IMR-90 (cell line): ENCODE measurements around the gene DCUN1D3. TPM values are rescaled to one million over a fixed set of nuclear protein-coding genes. Genes with fewer than 3 reads are reported as not detected.
A peak's percentile ranks its signal among the peaks of the same experiment; 100 is the strongest.

Experiments used
- ATAC-seq: fragments of 200-7000 bp; cut with Tn5 transposase; 2 replicates; pipeline ENCODE4 v1.9.1; 2020; ENCODE audit warnings: low read depth, mild to moderate bottlenecking, moderate library complexity
- BruUV-seq: library from RNA; stranded (reverse); fragments of 400-500 nt; replicated peaks from 2 replicates; lab custom pipeline; 2021; lab: Mats Ljungman, UMichigan
- CTCF ChIA-PET: fragments of 300-600 bp; formaldehyde crosslinking; extraction: SDS; loops from one replicate; lab custom pipeline; 2021; ENCODE audit warnings: antibody characterized with exemption; lab: Yijun Ruan, JAX
- POLR2A ChIA-PET: fragments of 300-600 bp; sonication (Branson Sonifier 250); formaldehyde crosslinking; loops from one replicate; lab custom pipeline; 2022; ENCODE audit warnings: antibody characterized with exemption; ENCODE audit not compliant: unreplicated experiment; lab: Charles Lee
- DNase-seq: peaks from one replicate; pipeline ENCODE4 v3.0.0; 2013
- H2AFZ ChIP-seq: replicated peaks from 2 replicates; pipeline ENCODE3; 2013; ENCODE audit warnings: low read length, mild to moderate bottlenecking; ENCODE audit not compliant: poor library complexity
- H2AK5ac ChIP-seq: 2 replicates; pipeline ENCODE4 v1.6.1; 2013; ENCODE audit warnings: low read depth, low read length, inconsistent platforms
- H2AK9ac ChIP-seq: replicated peaks from 2 replicates; pipeline ENCODE3; 2013; ENCODE audit warnings: mild to moderate bottlenecking, low read depth, low read length, moderate library complexity; ENCODE audit not compliant: poor library complexity
- H2BK120ac ChIP-seq: 2 replicates; pipeline ENCODE4 v1.6.1; 2013; ENCODE audit warnings: low read depth, low read length, inconsistent platforms
- H2BK15ac ChIP-seq: 3 replicates; pipeline ENCODE4 v1.6.1; 2013; ENCODE audit warnings: low read depth, low read length, inconsistent platforms
- H2BK20ac ChIP-seq: 2 replicates; pipeline ENCODE4 v1.6.1; 2013; ENCODE audit warnings: low read depth, mild to moderate bottlenecking, inconsistent platforms, low read length, moderate library complexity
- H2BK5ac ChIP-seq: 2 replicates; pipeline ENCODE4 v1.6.1; 2013; ENCODE audit warnings: mild to moderate bottlenecking, low read depth, low read length, inconsistent platforms; ENCODE audit not compliant: poor library complexity, severe bottlenecking
- H3K14ac ChIP-seq: replicated peaks from 2 replicates; pipeline ENCODE4 v1.6.1; 2013; ENCODE audit warnings: low read depth, low read length, inconsistent platforms
- H3K18ac ChIP-seq: 2 replicates; pipeline ENCODE4 v1.6.1; 2013; ENCODE audit warnings: low read depth, low read length, control low read depth
- H3K23ac ChIP-seq: 2 replicates; pipeline ENCODE4 v1.6.1; 2013; ENCODE audit warnings: low read depth, low read length, inconsistent platforms
- H3K27ac ChIP-seq: 2 replicates; pipeline ENCODE4 v1.5.1; 2013; ENCODE audit warnings: mild to moderate bottlenecking, control low read depth, low read length; ENCODE audit not compliant: insufficient read depth
- H3K27me3 ChIP-seq: 2 replicates; pipeline ENCODE4 v1.6.1; 2013; ENCODE audit warnings: low read length; ENCODE audit not compliant: control insufficient read depth, insufficient read depth
- H3K36me3 ChIP-seq: 2 replicates; pipeline ENCODE4 v1.6.1; 2013; ENCODE audit warnings: low read length, mixed read lengths; ENCODE audit not compliant: control insufficient read depth, insufficient read depth
- H3K4ac ChIP-seq: 2 replicates; pipeline ENCODE4 v1.6.1; 2013; ENCODE audit warnings: low read depth, low read length, inconsistent platforms
- H3K4me1 ChIP-seq: 2 replicates; pipeline ENCODE4 v1.6.1; 2013; ENCODE audit warnings: low read length, mixed read lengths; ENCODE audit not compliant: control insufficient read depth, insufficient read depth
- H3K4me2 ChIP-seq: 2 replicates; pipeline ENCODE4 v1.6.1; 2013; ENCODE audit warnings: low read depth, mild to moderate bottlenecking, control low read depth, low read length, moderate library complexity
- H3K4me3 ChIP-seq: 2 replicates; pipeline ENCODE4 v1.5.1; 2013; ENCODE audit warnings: low read depth, mild to moderate bottlenecking, control low read depth, low read length, moderate library complexity; ENCODE audit not compliant: insufficient read depth
- H3K56ac ChIP-seq: 2 replicates; pipeline ENCODE4 v1.6.1; 2013; ENCODE audit warnings: low read length, inconsistent platforms; ENCODE audit not compliant: insufficient read depth; ENCODE audit errors: extremely low read depth
- H3K79me1 ChIP-seq, 2 experiments: 2 replicates each; pipeline ENCODE4 v1.6.1; 2013; ENCODE audit warnings: low read length in 2 of 2, inconsistent platforms in 1 of 2, low read depth in 1 of 2
- H3K9ac ChIP-seq: 2 replicates; pipeline ENCODE4 v1.6.1; 2013; ENCODE audit warnings: low read depth, low read length, control low read depth
- H3K9me1 ChIP-seq: 2 replicates; pipeline ENCODE4 v1.6.1; 2013; ENCODE audit warnings: low read length, inconsistent platforms; ENCODE audit not compliant: insufficient read depth
- H3K9me3 ChIP-seq: 2 replicates; pipeline ENCODE4 v1.6.1; 2013; ENCODE audit warnings: low read length; ENCODE audit not compliant: control insufficient read depth, insufficient read depth
- H4K20me1 ChIP-seq: 2 replicates; pipeline ENCODE4 v1.6.1; 2013; ENCODE audit warnings: low read length, inconsistent platforms; ENCODE audit not compliant: insufficient read depth
- H4K5ac ChIP-seq: 2 replicates; pipeline ENCODE4 v1.6.1; 2013; ENCODE audit warnings: mild to moderate bottlenecking, low read depth, low read length, control low read depth
- H4K8ac ChIP-seq, 2 experiments: 2 replicates each; pipeline ENCODE4 v1.6.1; 2013; ENCODE audit warnings: low read depth in 2 of 2, low read length in 2 of 2, control low read depth in 1 of 2, inconsistent platforms in 1 of 2
- H4K91ac ChIP-seq: 2 replicates; pipeline ENCODE4 v1.6.1; 2013; ENCODE audit warnings: low read depth, low read length, inconsistent platforms; ENCODE audit not compliant: insufficient read depth
- BHLHE40 ChIP-seq: fragments of 150-350 bp; IDR thresholded peaks from 2 replicates; pipeline ENCODE4 v1.6.1; 2016; ENCODE audit warnings: mild to moderate bottlenecking, low read depth, low read length
- CEBPB ChIP-seq: IDR thresholded peaks from 2 replicates; pipeline ENCODE4 v1.6.1; 2012; ENCODE audit warnings: low read depth, low read length, improper control_type of control experiment
- CTCF ChIP-seq: conservative IDR thresholded peaks from 2 replicates; pipeline ENCODE4 v1.5.1; 2012; ENCODE audit warnings: mild to moderate bottlenecking, low read depth, low read length, improper control_type of control experiment
- FOS ChIP-seq: fragments of 150-350 bp; IDR thresholded peaks from 2 replicates; pipeline ENCODE4 v1.6.1; 2016; ENCODE audit warnings: low read depth, low read length
- MAZ ChIP-seq: IDR thresholded peaks from 2 replicates; pipeline ENCODE4 v1.6.1; 2012; ENCODE audit warnings: low read depth, mild to moderate bottlenecking, low read length, improper control_type of control experiment, moderate library complexity, borderline replicate concordance
- MXI1 ChIP-seq: IDR thresholded peaks from 2 replicates; pipeline ENCODE4 v1.6.1; 2012; ENCODE audit warnings: low read depth, mild to moderate bottlenecking, low read length, moderate library complexity, borderline replicate concordance
- NFE2L2 ChIP-seq: fragments of 150-350 bp; IDR thresholded peaks from 2 replicates; pipeline ENCODE4 v1.6.1; 2016; ENCODE audit warnings: low read depth, mild to moderate bottlenecking, low read length
- POLR2A ChIP-seq: IDR thresholded peaks from 2 replicates; pipeline ENCODE4 v1.6.1; 2012; ENCODE audit warnings: mild to moderate bottlenecking, low read depth, low read length
- RFX5 ChIP-seq: IDR thresholded peaks from 2 replicates; pipeline ENCODE4 v1.8.0; 2012; ENCODE audit warnings: low read depth, mild to moderate bottlenecking, low read length, moderate library complexity
- SMC3 ChIP-seq: fragments of 150-350 bp; IDR thresholded peaks from 2 replicates; pipeline ENCODE4 v1.6.1; 2016; ENCODE audit warnings: low read depth, mild to moderate bottlenecking, antibody characterized with exemption, low read length, moderate library complexity
- USF2 ChIP-seq: fragments of 150-350 bp; IDR thresholded peaks from 2 replicates; pipeline ENCODE4 v1.6.1; 2017; ENCODE audit warnings: mild to moderate bottlenecking, antibody characterized with exemption, low read length, low read depth
- WGBS, 2 experiments: methylation state at CpG; one replicate each; pipeline versions ENCODE4 v1.1.5 to v1.1.7; 2013; ENCODE audit warnings: missing lambda C conversion rate in 2 of 2; ENCODE audit not compliant: insufficient read length in 1 of 2; ENCODE audit errors: extremely low coverage in 2 of 2; 5-methylcytosine and 5-hydroxymethylcytosine counted together
- dilution Hi-C: fragments of 300-500 bp; cut with HindIII; formaldehyde crosslinking; loops from one replicate; pipeline ENCODE4 v1.14.3; 2018; ENCODE audit warnings: low sequenced_read_pairs; ENCODE audit not compliant: unreplicated experiment
- in situ Hi-C: fragments of 300-500 bp; cut with MboI; formaldehyde crosslinking; loops from 3 replicates; pipeline ENCODE4 v1.14.3; 2019; ENCODE audit warnings: low sequenced_read_pairs, inconsistent platforms, mixed read lengths
- intact Hi-C: fragments of 100-400 bp; cut with micrococcal nuclease; formaldehyde crosslinking; loops from 2 replicates; pipeline ENCODE4 v1.10.0; 2022
- polyA plus RNA-seq, 3 experiments: library from polyadenylated mRNA; depleted of rRNA; stranded (reverse); fragments of >200 nt; gene quantifications; 2 replicates each; pipeline ENCODE4 v1.2.3, GENCODE V29; 2012; ENCODE audit warnings: low replicate concordance in 1 of 3
- total RNA-seq: library from RNA; depleted of rRNA; stranded (reverse); fragments of >200 nt; gene quantifications from 2 replicates; pipeline ENCODE4 v1.2.3, GENCODE V29; 2012

Gene DCUN1D3
- total and polyA plus RNA-seq, 2 of the 4 experiments (the other 2 are of a cell fraction) = 8.1 to 42.3 TPM

- ATAC-seq = peak; percentile 76
- Histone ChIP-seq H3K27ac (peak overlapping the region; percentile 99), H3K14ac (peak overlapping the region; percentile 100), H3K9ac (peak overlapping the region; percentile 1; the same call in 1 of the 2 replicates), H3K18ac (peak overlapping the region; percentile 59), H4K20me1 (peaks cover 27% of the 10 kb centered on the region), H3K4me2 (no peak overlapping the region), H3K27me3 (no peaks in the 10 kb centered on the region), H2AFZ (peak overlapping the region; percentile 64), H3K23ac (peak overlapping the region; percentile 100), H3K56ac (peak overlapping the region; percentile 98; the same call in 1 of the 2 replicates), H3K4me1 (peaks cover 20% of the 10 kb centered on the region), H2BK20ac (peak overlapping the region; percentile 100), H3K36me3 (peaks cover 10% of the 10 kb centered on the region), H2AK9ac (peak overlapping the region; percentile 98), H4K8ac (peak overlapping the region; percentile 6 to 99; a peak in 3 of 4 replicates), H3K9me3 (no peaks in the 10 kb centered on the region), H3K4me3 (no peak overlapping the region), H3K4ac (peak overlapping the region; percentile 99), H2AK5ac (peak overlapping the region; percentile 93), H3K9me1 (peaks cover 46% of the 10 kb centered on the region), H3K79me1 (peaks cover 41 to 90% of the 10 kb centered on the region in 2 experiments), H4K5ac (peak overlapping the region; percentile 46), H2BK5ac (peak overlapping the region; percentile 98), H2BK15ac (peak overlapping the region; percentile 51; the same call in 2 of the 3 replicates), H2BK120ac (peak overlapping the region; percentile 100), H4K91ac (peak overlapping the region; percentile 99)
- no CpG with 5 or more reads among the region's 6 CpGs for WGBS, 2 experiments
- dilution Hi-C loops (no loop called here), intact Hi-C loops (loop anchor here (2.0 kb wide), 1 partner anchor 19 kb away; no protein-coding TSS in a partner anchor), in situ Hi-C loops (no loop called here)
- peak; percentile 87 for DNase-seq
- no TSS peak for BruUV-seq
- ChIA-PET CTCF (interaction anchor here (0.5 to 1.1 kb wide), 4 partner anchors 9 to 255 kb away, joined by 3 to 4 read pairs (median 3); no protein-coding TSS in a partner anchor), POLR2A (no interaction called here)
- TF ChIP-seq USF2 = peak; percentile 25; the same call in 1 of the 2 replicates
- TF ChIP-seq NFE2L2 = no peak
- 0 out of 2 replicates have a peak, but pooled peaks have one; percentile 29 for TF ChIP-seq BHLHE40
- TF ChIP-seq FOS = peak; percentile 63; the same call in 1 of the 2 replicates
- no peak for TF ChIP-seq CTCF
- TF ChIP-seq RFX5 = no peak
- TF ChIP-seq MAZ = 0 out of 2 replicates have a peak, but pooled peaks have one; percentile 15
- TF ChIP-seq CEBPB = 0 out of 2 replicates have a peak, but pooled peaks have one; percentile 4
- TF ChIP-seq SMC3 = no peak
- TF ChIP-seq POLR2A = no peak
- TF ChIP-seq MXI1 = 0 out of 2 replicates have a peak, but pooled peaks have one; percentile 26
Measured at GRCh38 chr16:20866145-20866772, 33.9 kb downstream of the DCUN1D3 start.
